ENCODE results near the gene ZNF492.
"Not testable (repeated sequence)": the region's sequence is repeated elsewhere in the genome, so short reads cannot be mapped to it uniquely, and the experiment has no call there.

The ZNF492 gene

GRCh38 chr19:22617614-22618320 is 16.4 kb upstream of the ZNF492 start:
- no peak for DNase-seq

GRCh38 chr19:22619371-22619770 is 14.8 kb upstream of the ZNF492 start:
- no peak for DNase-seq

GRCh38 chr19:22619932-22620331 is 14.2 kb upstream of the ZNF492 start:
- no peak for DNase-seq

- no peak for DNase-seq
Measured at GRCh38 chr19:22620401-22620800, 13.7 kb upstream of the ZNF492 start.

GRCh38 chr19:22620912-22621311 is 13.2 kb upstream of the ZNF492 start:
- DNase-seq = no peak

GRCh38 chr19:22622020-22622419 is 12.1 kb upstream of the ZNF492 start:
- no peak for DNase-seq

- DNase-seq = no peak
Measured at GRCh38 chr19:22622901-22623840, 11.0 kb upstream of the ZNF492 start.

- no peak for DNase-seq
Measured at GRCh38 chr19:22623841-22624221, 10.3 kb upstream of the ZNF492 start.

GRCh38 chr19:22625266-22626035 is 8.7 kb upstream of the ZNF492 start:
- no peak for DNase-seq

- DNase-seq = no peak
Measured at GRCh38 chr19:22627526-22627925, 6.6 kb upstream of the ZNF492 start.

- DNase-seq = no peak
Measured at GRCh38 chr19:22628401-22628800, 5.7 kb upstream of the ZNF492 start.

GRCh38 chr19:22634450-22634827 is 315 bp downstream of the ZNF492 start:
- DNase-seq = no peak

- DNase-seq = not testable (repeated sequence)
Measured at GRCh38 chr19:22685493-22685892, 51.4 kb downstream of the ZNF492 start.

GRCh38 chr19:22702661-22703060 is 68.5 kb downstream of the ZNF492 start:
- not testable (repeated sequence) for DNase-seq

- DNase-seq = not testable (repeated sequence)
Measured at GRCh38 chr19:22703096-22703495, 69.0 kb downstream of the ZNF492 start.

GRCh38 chr19:22708983-22709382 is 74.9 kb downstream of the ZNF492 start:
- no peak for DNase-seq

Measured in NCI-H774 (cell line).